Activated CD4-positive, alpha-beta T cell treated with anti-CD3 and anti-CD28 coated beads for 36 hours (primary cell): Measurements from ENCODE around the gene TSPAN31. TPM values are rescaled to one million over a fixed set of nuclear protein-coding genes. Genes with fewer than 3 reads are reported as not detected.
A peak's percentile ranks its signal among the peaks of the same experiment; 100 is the strongest.

Experiments used
- ATAC-seq: fragments of 200-7000 bp; cut with Tn5 transposase; one replicate; pipeline ENCODE4 v1.10.0; 2021; ENCODE audit warnings: mild to moderate bottlenecking, moderate library complexity
- CTCF ChIA-PET: fragments of 350-600 bp; sonication (Branson Sonifier 250); formaldehyde crosslinking; loops from one replicate; lab custom pipeline; 2021; ENCODE audit warnings: antibody characterized with exemption; lab: Charles Lee
- POLR2A ChIA-PET: fragments of 350-600 bp; sonication (Branson Sonifier 250); formaldehyde crosslinking; loops from one replicate; lab custom pipeline; 2021; ENCODE audit warnings: antibody characterized with exemption, inconsistent platforms; lab: Charles Lee
- DNase-seq: peaks from one replicate; pipeline ENCODE4 v3.0.0-alpha.2; 2020
- H3K27ac Mint-ChIP-seq: one replicate; pipeline ENCODE4 v1.8.0; 2021; ENCODE audit warnings: mixed read lengths
- H3K27me3 Mint-ChIP-seq: one replicate; pipeline ENCODE4 v1.8.0; 2021; ENCODE audit warnings: mixed read lengths
- H3K36me3 Mint-ChIP-seq: one replicate; pipeline ENCODE4 v1.8.0; 2021; ENCODE audit warnings: low read depth, mixed read lengths
- H3K4me1 Mint-ChIP-seq: one replicate; pipeline ENCODE4 v1.8.0; 2021; ENCODE audit warnings: mixed read lengths
- H3K4me3 Mint-ChIP-seq: one replicate; pipeline ENCODE4 v1.8.0; 2021; ENCODE audit warnings: mild to moderate bottlenecking, moderate library complexity, mixed read lengths
- H3K9me3 Mint-ChIP-seq: one replicate; pipeline ENCODE4 v1.8.0; 2021; ENCODE audit warnings: low read depth, mixed read lengths
- intact Hi-C, 2 experiments: fragments of 100-400 bp; cut with DNase I in 1 of 2; cut with micrococcal nuclease in 1 of 2; formaldehyde crosslinking; loops; one replicate each; pipeline versions ENCODE4 v1.14.2 to v1.15.1; 2022 to 2024; cut with DNase I, micrococcal nuclease
- total RNA-seq, 2 experiments: library from RNA; stranded (reverse); gene quantifications; one replicate each; pipeline ENCODE4 v1.2.3, GENCODE V29; 2021

The TSPAN31 gene
- total RNA-seq, 2 experiments from 2014 or later: 13.6 to 15.9 TPM

GRCh38 chr12:57763881-57764661 is 19.2 kb downstream of the TSPAN31 start:
- H3K4me1 Mint-ChIP-seq: peaks cover 38% of the 10 kb centered on the region
- no peak overlapping the region for H3K27ac Mint-ChIP-seq
- POLR2A ChIA-PET: no interaction called here
- intact Hi-C loops: no loop called here
- peaks cover 10% of the 10 kb centered on the region for H3K27me3 Mint-ChIP-seq
- H3K4me3 Mint-ChIP-seq: peak overlapping the region; percentile 83
- no peak for ATAC-seq
- H3K36me3 Mint-ChIP-seq: peaks cover 43% of the 10 kb centered on the region
- no peaks in the 10 kb centered on the region for H3K9me3 Mint-ChIP-seq
- no peak for DNase-seq
- CTCF ChIA-PET: interaction anchor here (0.6 to 1.5 kb wide), 6 partner anchors 8 to 84 kb away, joined by 3 to 8 read pairs (median 5); partner anchors contain the start of gene TSPAN31

GRCh38 chr12:57764662-57765002 is 19.8 kb downstream of the TSPAN31 start:
- Mint-ChIP-seq H3K27ac (peak overlapping the region; percentile 84), H3K9me3 (no peaks in the 10 kb centered on the region), H3K4me1 (peaks cover 33% of the 10 kb centered on the region), H3K27me3 (peaks cover 10% of the 10 kb centered on the region), H3K4me3 (peak overlapping the region; percentile 83), H3K36me3 (peaks cover 47% of the 10 kb centered on the region)
- ChIA-PET POLR2A (no interaction called here), CTCF (interaction anchor here (0.6 to 1.5 kb wide), 7 partner anchors 8 to 128 kb away, joined by 3 to 8 read pairs (median 5); partner anchors contain the start of gene TSPAN31)
- DNase-seq: peak; percentile 55
- intact Hi-C loops: loop anchor here in 1 of 2 experiments (1.0 kb wide), 1 partner anchor 8 kb away; no protein-coding TSS in a partner anchor
- peak; percentile 25 for ATAC-seq

GRCh38 chr12:57765003-57765697 is 20.3 kb downstream of the TSPAN31 start:
- Mint-ChIP-seq H3K4me1 (peaks cover 29% of the 10 kb centered on the region), H3K27me3 (peaks cover 10% of the 10 kb centered on the region), H3K9me3 (no peaks in the 10 kb centered on the region), H3K27ac (peak overlapping the region; percentile 84), H3K4me3 (peak overlapping the region; percentile 83), H3K36me3 (peaks cover 53% of the 10 kb centered on the region)
- ATAC-seq (peak; percentile 79), DNase-seq (peak; percentile 79)
- ChIA-PET POLR2A (interaction anchor here (1.0 to 1.2 kb wide), 2 partner anchors 16 to 19 kb away, joined by 3 read pairs; no protein-coding TSS in a partner anchor), CTCF (interaction anchor here (0.6 to 3.8 kb wide), 9 partner anchors 9 to 132 kb away, joined by 3 to 54 read pairs (median 5); partner anchors contain the start of genes B4GALNT1, MARCHF9, TSFM and TSPAN31)
- intact Hi-C loops: loop anchor here in 1 of 2 experiments (1.0 kb wide), 1 partner anchor 9 kb away; no protein-coding TSS in a partner anchor

GRCh38 chr12:57765698-57766463 is 21.0 kb downstream of the TSPAN31 start:
- Mint-ChIP-seq H3K4me1 (peaks cover 34% of the 10 kb centered on the region), H3K27me3 (peaks cover 10% of the 10 kb centered on the region), H3K4me3 (peak overlapping the region; percentile 83), H3K9me3 (no peaks in the 10 kb centered on the region), H3K27ac (peak overlapping the region; percentile 84), H3K36me3 (peaks cover 57% of the 10 kb centered on the region)
- DNase-seq (peak; percentile 31), ATAC-seq (peak; percentile 10)
- ChIA-PET POLR2A (interaction anchor here (0.7 to 1.5 kb wide), 5 partner anchors 9 to 73 kb away, joined by 3 to 4 read pairs (median 3); no protein-coding TSS in a partner anchor), CTCF (interaction anchor here (0.6 to 3.8 kb wide), 11 partner anchors 9 to 133 kb away, joined by 3 to 54 read pairs (median 3); partner anchors contain the start of genes B4GALNT1, MARCHF9 and TSFM)
- intact Hi-C loops: loop anchor here in 1 of 2 experiments (1.0 kb wide), 1 partner anchor 10 kb away; no protein-coding TSS in a partner anchor

GRCh38 chr12:57766464-57767304 is 21.8 kb downstream of the TSPAN31 start, which contains the start of gene CYP27B1:
Gene CYP27B1, minus strand, starts transcription at chr12:57767078. Its CDS starts 37 bp downstream, at chr12:57767041.
- Mint-ChIP-seq H3K9me3 (no peaks in the 10 kb centered on the region), H3K36me3 (peaks cover 52% of the 10 kb centered on the region), H3K27me3 (peaks cover 10% of the 10 kb centered on the region), H3K27ac (peak within 1 kb of the TSS; percentile 63), H3K4me1 (peaks cover 40% of the 10 kb centered on the region), H3K4me3 (peak within 1 kb of the TSS; percentile 83)
- ChIA-PET POLR2A (interaction anchor here (0.7 to 1.6 kb wide), 5 partner anchors 10 to 72 kb away, joined by 3 to 6 read pairs (median 3); no protein-coding TSS in a partner anchor), CTCF (interaction anchor here (0.8 to 3.8 kb wide), 9 partner anchors 8 to 137 kb away, joined by 3 to 54 read pairs (median 3); partner anchors contain the start of gene MARCHF9)
- DNase-seq: peak; percentile 25
- ATAC-seq: no peak
- intact Hi-C loops: no loop called here

- H3K4me3 Mint-ChIP-seq: no peak overlapping the region
- H3K27ac Mint-ChIP-seq: no peak overlapping the region
- H3K9me3 Mint-ChIP-seq: no peaks in the 10 kb centered on the region
- ATAC-seq: no peak
- DNase-seq: no peak
- H3K27me3 Mint-ChIP-seq: peaks cover 10% of the 10 kb centered on the region
- POLR2A ChIA-PET: interaction anchor here (1.5 to 1.6 kb wide), 2 partner anchors 11 to 71 kb away, joined by 3 to 6 read pairs; no protein-coding TSS in a partner anchor
- H3K4me1 Mint-ChIP-seq: peaks cover 42% of the 10 kb centered on the region
- intact Hi-C loops: no loop called here
- CTCF ChIA-PET: interaction anchor here (0.8 to 3.8 kb wide), 7 partner anchors 8 to 138 kb away, joined by 3 to 54 read pairs (median 4); partner anchors contain the start of gene MARCHF9
- peaks cover 52% of the 10 kb centered on the region for H3K36me3 Mint-ChIP-seq
These were observed 22.5 kb downstream of the TSPAN31 start for GRCh38 chr12:57767305-57767698.

GRCh38 chr12:57767876-57768275 is 23.0 kb downstream of the TSPAN31 start:
- H3K27me3 Mint-ChIP-seq: peaks cover 10% of the 10 kb centered on the region
- peaks cover 49% of the 10 kb centered on the region for H3K36me3 Mint-ChIP-seq
- H3K4me1 Mint-ChIP-seq: peaks cover 43% of the 10 kb centered on the region
- H3K4me3 Mint-ChIP-seq: no peak overlapping the region
- DNase-seq: no peak
- H3K27ac Mint-ChIP-seq: no peak overlapping the region
- ChIA-PET POLR2A (interaction anchor here (1.6 kb wide), 1 partner anchor 11 kb away, joined by 6 read pairs; no protein-coding TSS in a partner anchor), CTCF (interaction anchor here (0.8 to 3.8 kb wide), 6 partner anchors 9 to 137 kb away, joined by 3 to 54 read pairs (median 4); partner anchors contain the start of gene MARCHF9)
- intact Hi-C loops: no loop called here
- ATAC-seq: no peak
- no peaks in the 10 kb centered on the region for H3K9me3 Mint-ChIP-seq

- DNase-seq (no peak), ATAC-seq (no peak)
- H3K27ac Mint-ChIP-seq: no peak overlapping the region
- peaks cover 38% of the 10 kb centered on the region for H3K36me3 Mint-ChIP-seq
- CTCF ChIA-PET: interaction anchor here (0.6 to 1.7 kb wide), 4 partner anchors 10 to 81 kb away, joined by 3 to 6 read pairs (median 4); no protein-coding TSS in a partner anchor
- H3K4me3 Mint-ChIP-seq: peak overlapping the region; percentile 4
- intact Hi-C loops: no loop called here
- H3K27me3 Mint-ChIP-seq: peaks cover 7% of the 10 kb centered on the region
- H3K9me3 Mint-ChIP-seq: no peaks in the 10 kb centered on the region
- peaks cover 37% of the 10 kb centered on the region for H3K4me1 Mint-ChIP-seq
- POLR2A ChIA-PET: no interaction called here
These were observed 24.8 kb downstream of the TSPAN31 start for GRCh38 chr12:57769594-57769993.

GRCh38 chr12:57770734-57771133 is 25.9 kb downstream of the TSPAN31 start:
- ChIA-PET CTCF (interaction anchor here (1.1 to 1.7 kb wide), 2 partner anchors 11 to 14 kb away, joined by 6 read pairs; no protein-coding TSS in a partner anchor), POLR2A (interaction anchor here (0.7 kb wide), 1 partner anchor 234 kb away, joined by 4 read pairs; no protein-coding TSS in a partner anchor)
- ATAC-seq (no peak), DNase-seq (no peak)
- Mint-ChIP-seq H3K27me3 (peaks cover 7% of the 10 kb centered on the region), H3K36me3 (peaks cover 39% of the 10 kb centered on the region), H3K9me3 (no peaks in the 10 kb centered on the region), H3K4me3 (peak overlapping the region; percentile 94), H3K27ac (no peak overlapping the region), H3K4me1 (peaks cover 32% of the 10 kb centered on the region)
- intact Hi-C loops: loop anchor here in 1 of 2 experiments (2.0 kb wide), 1 partner anchor 14 kb away; no protein-coding TSS in a partner anchor
